ENCODE measurements around the gene FAM161B. TPM values are rescaled to one million over a fixed set of nuclear protein-coding genes. Genes with fewer than 3 reads are reported as not detected.
"Not testable (repeated sequence)": the region's sequence is repeated elsewhere in the genome, so short reads cannot be mapped to it uniquely, and the experiment has no call there.

Gene FAM161B
- polyA plus RNA-seq, 12 donors = 6.4 to 26.3 (median 9.0) TPM; not detected in 1

DNA sequence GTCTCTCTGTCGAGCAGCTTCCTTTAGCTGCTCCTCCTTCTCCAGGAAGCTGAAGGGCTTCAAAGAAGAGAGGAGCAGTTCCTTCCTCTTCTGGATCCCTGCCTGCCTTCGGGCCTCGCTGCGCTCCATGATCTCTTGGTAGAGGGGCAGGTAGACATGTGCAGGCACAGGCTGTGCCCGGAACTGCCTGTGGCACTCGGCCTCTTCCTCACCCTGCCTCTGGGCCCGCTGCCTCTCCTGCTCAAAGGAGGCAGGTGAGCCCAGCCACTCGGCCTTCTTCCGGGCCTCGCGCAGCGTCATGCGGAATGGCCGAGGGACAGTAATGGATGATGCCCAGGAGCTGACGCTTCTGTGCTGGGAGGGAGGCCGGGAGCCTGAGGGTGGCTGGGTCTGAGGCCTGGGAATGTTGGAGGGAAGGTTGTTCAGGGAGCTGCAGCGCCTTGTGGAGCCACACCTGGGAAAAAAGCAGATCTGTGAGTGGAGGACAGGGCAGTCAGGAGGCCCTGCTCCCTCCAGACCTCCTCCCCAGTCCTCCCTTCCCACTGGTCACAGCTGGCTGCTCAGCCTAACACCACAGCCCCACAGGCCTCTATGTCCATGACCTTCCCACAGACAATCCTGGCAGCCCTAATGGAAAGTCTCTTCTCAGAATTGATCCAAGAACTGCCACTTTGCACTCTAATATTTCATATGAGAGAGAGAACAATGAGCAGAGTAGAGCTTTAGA is 5.3 kb downstream of the FAM161B start:
- no peak for DNase-seq

DNA sequence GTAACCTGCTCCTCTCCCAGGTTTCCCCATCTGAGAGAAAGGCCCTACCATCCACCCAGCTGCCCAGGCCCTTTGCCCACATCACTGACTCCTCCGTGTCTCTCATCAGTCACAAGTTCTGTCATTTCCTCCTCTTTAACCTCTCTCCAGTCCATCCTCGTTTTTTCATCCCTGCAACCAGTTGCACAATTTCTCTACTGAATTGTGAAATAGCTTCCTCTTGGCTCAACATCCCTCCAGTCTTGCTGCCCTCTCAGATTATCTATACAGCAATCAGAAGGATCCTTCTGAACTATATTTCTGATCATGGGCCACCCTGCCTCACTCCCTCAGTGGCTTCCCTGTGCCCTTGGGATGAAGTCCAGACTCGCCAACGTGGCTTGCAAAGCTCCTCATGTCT is 6.8 kb downstream of the FAM161B start:
- DNase-seq = no peak

DNA sequence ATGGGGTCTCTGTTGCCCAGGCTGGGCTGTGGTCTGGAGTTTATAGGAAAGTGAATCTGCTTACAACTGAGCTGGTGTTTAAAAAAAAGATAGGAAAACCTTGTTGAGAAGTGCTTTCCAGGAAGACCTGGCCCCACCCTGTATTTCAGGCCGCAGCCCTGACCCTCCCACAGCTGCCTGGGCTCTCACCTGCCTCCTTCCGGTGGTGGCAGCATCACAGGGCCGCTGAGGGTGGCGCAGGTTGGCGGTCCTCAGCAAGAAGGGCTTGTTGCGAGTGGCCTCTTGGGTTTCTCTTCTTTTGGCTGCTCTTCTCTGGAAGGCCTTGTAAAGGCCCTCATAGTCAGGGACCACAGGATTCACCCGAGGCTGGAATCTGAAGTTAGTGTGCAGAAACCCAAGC is 7.7 kb downstream of the FAM161B start:
- no peak for DNase-seq

DNA sequence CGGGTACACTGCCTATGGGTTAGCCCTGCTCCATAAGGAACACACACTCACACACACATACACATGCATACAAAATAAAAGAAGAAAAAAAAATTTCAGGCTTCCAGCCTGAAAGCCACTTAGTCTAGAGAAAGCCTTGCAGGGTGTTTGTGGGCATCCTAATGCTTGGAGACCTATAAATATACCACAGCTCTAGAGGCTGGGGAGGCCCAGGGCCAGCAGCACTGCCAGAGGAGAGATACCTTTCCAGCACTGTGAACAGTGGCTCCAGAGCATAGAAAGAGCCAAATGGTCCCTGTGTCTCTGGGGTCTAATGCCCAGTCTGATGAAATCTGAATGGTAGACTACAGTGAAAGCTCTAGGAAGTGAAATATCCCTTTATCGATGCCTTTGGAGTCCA is 12.9 kb downstream of the FAM161B start:
- no peak for DNase-seq

DNA sequence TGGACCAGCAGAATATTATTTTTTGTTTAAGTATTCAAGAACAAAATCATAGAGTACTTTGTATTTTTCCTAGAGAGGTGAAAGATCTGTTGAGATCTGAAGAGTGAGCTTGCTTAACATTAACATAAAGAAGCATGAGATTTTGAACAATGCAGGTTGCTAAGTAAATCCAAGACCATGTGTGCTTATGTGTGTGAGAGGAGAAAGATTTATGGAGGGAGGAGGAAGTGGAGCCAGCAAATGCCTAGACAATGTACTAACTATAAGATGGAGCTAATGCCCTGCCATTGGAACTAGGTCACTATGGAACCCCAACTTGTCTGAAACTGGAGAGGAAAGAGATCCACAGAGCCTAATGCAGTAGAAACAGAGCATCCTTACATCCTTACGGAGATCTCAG is 13.3 kb downstream of the FAM161B start:
- no peak for DNase-seq

DNA sequence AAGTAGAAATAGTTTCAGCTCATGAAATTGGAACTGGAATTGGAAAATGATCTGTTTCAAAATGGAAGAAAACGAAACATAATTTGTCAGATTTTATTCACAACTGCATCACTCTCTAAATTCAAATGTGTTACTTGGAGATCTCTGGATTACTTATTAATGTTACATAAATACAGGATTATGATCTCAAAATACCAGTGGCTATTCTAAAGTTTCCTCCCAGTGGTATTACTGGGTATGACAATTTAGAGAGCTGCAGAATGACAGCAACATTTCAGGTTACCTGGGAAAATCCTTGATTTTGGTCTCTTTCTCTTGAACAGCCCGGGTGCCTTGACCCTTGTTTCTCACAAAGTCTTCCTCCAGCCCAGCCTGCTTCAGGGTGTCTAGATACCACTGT is 14.2 kb downstream of the FAM161B start:
- no peak for DNase-seq

DNA sequence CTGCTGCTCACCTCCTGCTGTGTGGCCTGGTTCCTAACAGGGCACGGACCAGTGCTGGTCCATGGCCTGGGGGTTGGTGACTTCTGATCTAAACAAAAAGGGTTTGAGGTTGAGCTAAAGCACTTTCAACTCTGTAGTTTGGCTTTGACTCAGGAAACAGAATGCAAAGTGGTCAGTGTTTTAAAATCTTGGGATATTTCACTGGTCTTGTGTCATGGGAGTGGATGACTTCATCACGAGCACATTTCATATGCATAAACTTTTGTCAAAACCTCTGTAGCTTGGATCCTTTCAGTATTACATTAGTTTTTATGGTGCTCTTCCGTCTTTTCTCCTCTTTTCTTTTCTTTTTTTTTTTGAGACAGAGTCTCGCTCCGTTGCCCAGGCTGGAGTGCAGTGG is 25.6 kb downstream of the FAM161B start:
- DNase-seq = no peak

DNA sequence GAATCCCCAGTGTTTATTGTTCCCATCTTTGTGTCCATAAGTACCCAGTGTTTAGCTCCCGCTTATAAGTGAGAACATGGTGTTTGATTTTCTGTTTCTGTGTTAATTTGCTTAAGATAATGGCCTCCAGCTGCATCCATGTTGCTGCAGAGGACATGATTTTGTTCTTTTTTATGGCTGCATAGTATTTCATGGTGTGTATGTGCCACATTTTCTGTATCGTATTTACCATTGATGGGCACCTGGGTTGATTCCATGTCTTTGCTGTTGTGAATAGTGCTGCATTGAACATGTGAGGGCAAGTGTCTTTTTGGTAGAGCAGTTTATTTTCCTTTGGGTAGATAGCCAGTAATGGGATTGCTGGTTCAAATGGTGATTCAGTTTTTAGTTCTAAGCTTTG is 30.4 kb downstream of the FAM161B start:
- not testable (repeated sequence) for DNase-seq

GRCh38 chr14:73916324-73916723 is 33.6 kb downstream of the FAM161B start:
- DNase-seq = no peak

DNA sequence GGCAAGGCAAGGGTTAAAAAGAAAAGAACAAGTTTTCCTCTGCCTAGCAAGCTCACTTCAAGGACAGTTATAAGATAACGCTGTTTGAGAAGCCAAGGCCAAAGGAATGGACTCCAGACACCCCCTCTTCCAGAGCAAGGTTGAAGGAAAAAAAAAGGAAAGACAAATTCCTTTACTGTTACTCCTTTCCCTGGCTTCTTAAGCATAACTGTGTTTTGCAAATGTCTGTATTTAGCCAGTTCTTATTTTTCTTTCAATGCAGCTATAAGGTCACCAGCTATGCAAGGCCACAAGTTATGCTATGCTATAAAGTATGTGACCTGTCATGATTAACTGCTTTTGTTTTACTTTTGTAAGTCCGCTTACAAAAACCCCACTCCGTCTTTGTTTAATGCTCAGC is 36.6 kb downstream of the FAM161B start:
- no peak for DNase-seq

DNA sequence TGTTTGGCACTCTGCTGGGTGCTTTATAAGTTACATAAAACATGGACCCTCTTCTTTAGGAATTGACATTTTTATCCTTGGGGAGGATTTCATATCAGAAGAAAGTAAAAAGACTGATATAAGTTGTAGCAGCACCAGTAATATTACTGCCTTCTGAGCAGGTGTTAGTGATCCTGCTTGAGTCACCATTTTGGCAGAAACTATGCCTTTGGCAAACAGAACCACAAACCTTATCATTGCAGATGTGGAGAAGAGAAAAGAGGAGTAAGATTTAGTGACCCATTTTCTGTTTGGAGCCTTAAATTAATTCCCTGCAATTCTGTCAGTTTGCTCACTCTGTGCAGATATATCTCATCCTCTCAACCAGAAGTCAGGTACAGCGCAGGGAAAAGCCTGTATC is 40.2 kb downstream of the FAM161B start:
- no peak for DNase-seq

- DNase-seq = no peak
Measured at GRCh38 chr14:73903028-73903427, 46.9 kb downstream of the FAM161B start.

DNA sequence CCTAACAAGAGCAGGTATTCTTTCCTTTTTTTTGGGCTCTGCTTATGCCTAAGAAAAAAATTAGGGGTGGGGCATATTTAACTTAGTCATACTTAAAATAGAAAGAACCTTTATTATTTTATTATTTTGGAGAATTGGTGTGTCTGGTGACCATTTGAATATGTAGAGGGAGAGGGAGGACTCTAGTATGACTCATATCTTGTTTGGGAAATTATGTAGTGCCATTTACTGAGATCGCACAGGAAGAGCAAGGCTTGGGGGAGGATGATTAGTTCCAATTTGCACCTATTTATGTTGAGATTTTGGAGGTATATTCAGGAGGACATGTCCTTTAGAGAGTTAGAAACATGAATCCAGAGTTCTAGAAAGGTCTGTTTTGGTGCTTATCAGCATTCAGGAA is 53.4 kb downstream of the FAM161B start:
- no peak for DNase-seq

DNA sequence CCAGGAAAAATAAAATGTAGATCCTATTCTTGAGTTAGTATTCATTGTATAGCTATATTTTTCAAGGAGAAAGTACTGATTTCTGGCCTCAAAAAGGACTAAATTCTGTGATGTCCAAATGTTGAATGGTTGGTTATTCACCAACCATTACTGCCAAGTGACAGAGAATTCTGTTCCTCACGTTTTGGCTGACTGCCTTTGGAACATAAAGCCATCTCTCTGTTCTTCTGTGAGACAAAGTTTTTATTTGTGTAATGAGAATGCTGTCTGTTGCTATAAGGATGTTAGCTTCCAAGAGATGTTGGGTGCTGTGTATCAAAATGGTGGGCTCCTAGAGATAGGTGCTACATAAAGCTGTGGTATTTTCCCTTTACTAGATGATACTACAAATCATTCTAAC is 54.0 kb downstream of the FAM161B start:
- DNase-seq = no peak

GRCh38 chr14:73894180-73894687 is 55.7 kb downstream of the FAM161B start:
- DNase-seq = not testable (repeated sequence)

DNA sequence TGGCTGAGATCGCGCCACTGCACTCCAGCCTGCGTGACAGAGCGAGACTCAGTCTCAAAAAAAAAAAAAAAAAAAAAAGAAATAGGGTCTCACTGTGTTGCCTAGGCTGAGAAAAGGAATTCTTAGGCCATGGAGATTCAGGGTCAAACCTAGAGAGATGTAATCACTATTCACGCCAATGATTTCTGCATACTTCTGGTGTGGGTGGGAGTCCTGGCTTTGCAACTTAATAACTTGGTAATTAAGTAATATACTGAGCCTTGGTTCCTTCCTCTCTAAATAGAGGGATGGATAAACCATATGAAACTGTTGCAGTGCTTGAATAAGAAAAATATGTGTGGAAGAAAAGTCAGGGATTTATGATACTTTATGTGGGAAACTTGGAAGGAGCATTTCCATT is 60.5 kb downstream of the FAM161B start:
- no peak for DNase-seq

DNA sequence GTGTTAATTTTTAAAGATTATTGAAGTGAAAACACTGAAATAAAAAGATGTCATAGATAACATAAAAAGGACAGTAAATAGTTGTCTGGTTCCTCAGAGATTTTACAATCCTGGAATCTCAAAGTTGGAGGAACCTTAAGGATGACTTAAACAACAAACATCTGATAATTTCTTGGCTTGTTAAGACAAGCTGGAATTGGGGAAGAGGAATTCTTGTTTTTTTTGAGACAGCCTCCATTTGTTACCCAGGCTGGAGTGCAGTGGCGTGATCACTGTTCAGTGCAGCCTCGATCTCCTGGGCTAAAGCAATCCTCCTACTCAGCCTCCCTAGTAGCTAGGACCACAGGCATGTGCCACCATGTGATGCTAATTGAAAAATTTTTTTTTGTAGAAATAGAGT is 60.9 kb downstream of the FAM161B start:
- no peak for DNase-seq

GRCh38 chr14:73888460-73888725 is 61.5 kb downstream of the FAM161B start:
- no peak for DNase-seq

- no peak for DNase-seq
Measured at GRCh38 chr14:73887694-73888459, 62.0 kb downstream of the FAM161B start.

DNA sequence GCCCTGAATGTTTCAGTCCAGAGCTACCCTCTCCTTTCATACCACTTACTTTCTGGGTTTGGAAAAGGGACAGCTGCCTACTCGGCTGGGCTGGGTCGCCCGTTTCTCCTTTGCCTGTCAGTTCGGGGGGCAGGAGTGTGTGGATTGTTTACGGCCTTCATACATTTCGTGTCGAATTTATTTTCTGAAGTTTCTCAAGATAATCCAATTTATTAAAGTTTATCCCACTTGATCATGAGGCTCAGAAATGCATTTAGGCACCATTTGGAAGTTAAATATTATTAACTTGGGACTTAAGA is 62.6 kb downstream of the FAM161B start:
- no peak for DNase-seq

GRCh38 chr14:73886449-73887317 is 63.2 kb downstream of the FAM161B start, which contains the start of gene ZNF410:
Gene ZNF410, plus strand, starts transcription at chr14:73886859. Its CDS starts 5,317 bp downstream, at chr14:73892176.
- peak; percentile 95 for DNase-seq

DNA sequence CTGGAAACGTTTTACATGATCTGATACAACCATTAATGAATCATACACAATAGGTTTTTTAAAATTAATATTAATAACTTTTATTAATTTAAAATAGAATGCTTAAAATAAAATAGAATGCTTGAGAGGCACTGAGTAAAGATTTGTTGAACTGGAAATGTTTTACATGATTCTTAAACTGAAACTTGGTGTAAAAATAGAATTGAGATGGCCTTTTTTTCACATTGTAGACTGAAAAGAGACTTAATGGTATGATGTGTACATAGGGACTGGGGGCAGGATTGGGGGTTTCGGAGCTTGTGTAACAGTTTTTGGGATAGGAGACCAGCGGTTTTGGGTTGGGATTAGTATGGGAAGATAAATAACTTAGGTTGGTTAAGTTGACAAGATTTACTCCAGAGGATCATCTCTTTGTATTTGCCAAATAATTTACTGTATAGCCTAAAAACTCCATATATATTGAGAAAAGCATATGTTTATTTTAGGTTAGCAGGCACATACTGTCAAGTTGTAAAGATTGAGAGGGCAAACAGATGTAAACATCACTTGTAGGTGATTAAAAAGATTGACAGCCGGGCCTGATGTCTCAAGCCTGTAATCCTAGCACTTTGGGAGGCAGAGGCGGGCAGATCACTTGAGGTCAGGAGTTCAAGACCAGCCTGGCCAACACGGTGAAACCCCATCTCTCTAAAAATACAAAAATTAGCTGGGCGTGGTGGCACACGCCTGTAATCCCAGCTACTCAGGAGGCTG is 65.3 kb downstream of the FAM161B start:
- DNase-seq = no peak
